HEK293T (cell line): ENCODE measurements around the gene SARM1.
"Not testable (repeated sequence)": the region's sequence is repeated elsewhere in the genome, so short reads cannot be mapped to it uniquely, and the experiment has no call there.

Experiments
- CTCF ChIA-PET: fragments of 350-600 bp; formaldehyde crosslinking; extraction: SDS; loops from one replicate; lab custom pipeline; 2021; ENCODE audit warnings: antibody characterized with exemption, inconsistent platforms; lab: Yijun Ruan, JAX
- POLR2A ChIA-PET: fragments of 350-600 bp; formaldehyde crosslinking; extraction: SDS; loops from one replicate; lab custom pipeline; 2020; ENCODE audit warnings: antibody characterized with exemption, inconsistent platforms; lab: Yijun Ruan, JAX
- DNase-seq: peaks from one replicate; pipeline ENCODE4 v3.0.0; 2012; ENCODE audit warnings: mixed read lengths; ENCODE audit errors: extremely low spot score
- ARNT ChIP-seq: fragments of 450-650 bp; IDR thresholded peaks from 2 replicates; pipeline ENCODE4 v1.6.1; 2017; ENCODE audit warnings: mild to moderate bottlenecking
- BHLHE40 ChIP-seq: fragments of 450-650 bp; IDR thresholded peaks from 2 replicates; pipeline ENCODE4 v1.6.1; 2016; ENCODE audit warnings: mild to moderate bottlenecking, moderate library complexity, borderline replicate concordance
- CTBP1 ChIP-seq: fragments of 450-650 bp; IDR thresholded peaks from 2 replicates; pipeline ENCODE4 v1.6.1; 2016; ENCODE audit warnings: borderline replicate concordance
- ELF4 ChIP-seq: fragments of 450-650 bp; IDR thresholded peaks from 2 replicates; pipeline ENCODE4 v1.6.1; 2017; ENCODE audit warnings: antibody characterized with exemption
- FOXA1 ChIP-seq: fragments of 450-650 bp; IDR thresholded peaks from 2 replicates; pipeline ENCODE4 v1.6.1; 2016; ENCODE audit warnings: mild to moderate bottlenecking
- FOXK2 ChIP-seq: fragments of 450-650 bp; IDR thresholded peaks from 2 replicates; pipeline ENCODE4 v1.6.1; 2016; ENCODE audit warnings: mild to moderate bottlenecking
- FOXM1 ChIP-seq: fragments of 450-650 bp; IDR thresholded peaks from 2 replicates; pipeline ENCODE4 v1.6.1; 2017; ENCODE audit warnings: mild to moderate bottlenecking, borderline replicate concordance
- HDGF ChIP-seq: fragments of 450-650 bp; IDR thresholded peaks from 2 replicates; pipeline ENCODE4 v1.6.1; 2017; ENCODE audit warnings: antibody characterized with exemption, borderline replicate concordance
- L3MBTL2 ChIP-seq: fragments of 450-650 bp; conservative IDR thresholded peaks from 2 replicates; pipeline ENCODE4 v1.6.1; 2016; ENCODE audit warnings: mild to moderate bottlenecking
- LEF1 ChIP-seq: fragments of 450-650 bp; IDR thresholded peaks from 2 replicates; pipeline ENCODE4 v1.6.1; 2017; ENCODE audit warnings: mild to moderate bottlenecking, borderline replicate concordance
- SP1 ChIP-seq: fragments of 450-650 bp; IDR thresholded peaks from 2 replicates; pipeline ENCODE4 v1.6.1; 2017
- SUZ12 ChIP-seq: fragments of 450-650 bp; IDR thresholded peaks from 2 replicates; pipeline ENCODE4 v1.6.1; 2016; ENCODE audit warnings: mild to moderate bottlenecking
- TARDBP ChIP-seq: fragments of 450-650 bp; IDR thresholded peaks from 2 replicates; pipeline ENCODE4 v1.6.1; 2016
- ZNF384 ChIP-seq: fragments of 450-650 bp; IDR thresholded peaks from 2 replicates; pipeline ENCODE4 v1.6.1; 2016
- TF ChIP-seq, protein P1 (sequence below): fragments of 450-650 bp; IDR thresholded peaks from 2 replicates; pipeline ENCODE4 v1.6.1; 2016

Gene SARM1

DNA sequence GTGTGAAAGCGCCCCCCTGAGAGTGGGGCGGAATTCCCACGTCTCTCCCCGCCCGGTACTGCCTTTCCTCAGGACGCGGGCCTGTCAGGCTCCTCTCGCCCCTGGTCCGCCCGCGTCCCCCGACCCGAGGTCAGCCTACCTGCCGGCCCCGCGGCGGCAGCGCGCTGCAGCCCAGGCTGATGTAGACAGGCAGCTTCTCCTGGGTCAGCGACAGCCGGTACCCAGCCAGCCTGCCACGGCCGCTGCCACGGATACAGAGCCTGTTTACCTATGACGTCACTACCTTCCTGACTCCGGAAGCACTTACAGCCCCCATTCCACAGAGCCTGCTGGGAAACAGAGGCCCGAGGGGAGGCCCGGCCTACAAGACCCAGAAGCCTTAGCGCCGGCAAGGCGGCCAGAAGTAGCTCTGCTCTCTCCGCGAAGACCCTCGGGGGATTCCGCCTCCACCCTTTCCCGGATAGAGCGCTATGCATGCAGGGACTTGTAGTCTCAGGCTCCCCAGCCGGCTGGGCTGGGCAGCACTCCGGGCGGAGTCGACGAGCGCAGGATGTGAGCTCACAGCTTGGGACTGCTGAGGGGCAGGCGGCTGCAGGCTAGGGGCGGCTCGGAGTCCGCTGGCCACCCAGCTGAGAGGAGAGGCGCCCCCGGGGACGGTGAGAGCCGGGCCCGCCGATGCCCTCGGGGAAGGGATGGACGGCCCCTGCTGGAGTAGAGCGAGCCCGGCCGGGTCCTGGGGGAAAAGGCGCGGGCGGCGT is 36.1 kb upstream of the SARM1 start, which contains the start of the genes IFT20 and TNFAIP1:
Gene IFT20 (minus strand): TSS at position 272 of the 758 bp plus-strand sequence. CDS start 3,487 bp downstream, outside the sequence.
Gene TNFAIP1 (plus strand): TSS at position 561 of the 758 bp plus-strand sequence. CDS start 3,761 bp downstream, outside the sequence.
- TF ChIP-seq FOXK2 = peak; percentile 96
- TF ChIP-seq TARDBP = peak; percentile 47; the same call in 1 of the 2 replicates
- TF ChIP-seq, protein P1, sequence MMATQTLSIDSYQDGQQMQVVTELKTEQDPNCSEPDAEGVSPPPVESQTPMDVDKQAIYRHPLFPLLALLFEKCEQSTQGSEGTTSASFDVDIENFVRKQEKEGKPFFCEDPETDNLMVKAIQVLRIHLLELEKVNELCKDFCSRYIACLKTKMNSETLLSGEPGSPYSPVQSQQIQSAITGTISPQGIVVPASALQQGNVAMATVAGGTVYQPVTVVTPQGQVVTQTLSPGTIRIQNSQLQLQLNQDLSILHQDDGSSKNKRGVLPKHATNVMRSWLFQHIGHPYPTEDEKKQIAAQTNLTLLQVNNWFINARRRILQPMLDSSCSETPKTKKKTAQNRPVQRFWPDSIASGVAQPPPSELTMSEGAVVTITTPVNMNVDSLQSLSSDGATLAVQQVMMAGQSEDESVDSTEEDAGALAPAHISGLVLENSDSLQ = 0 out of 2 replicates have a peak, but pooled peaks have one; percentile 2
- no peak for TF ChIP-seq SP1
- TF ChIP-seq ELF4 = peak; percentile 82
- peak; percentile 88 for DNase-seq
- CTCF ChIA-PET = interaction anchor here (0.8 to 1.9 kb wide), 6 partner anchors 10 to 87 kb away, joined by 3 to 10 read pairs (median 4); no protein-coding TSS in a partner anchor
- POLR2A ChIA-PET = interaction anchor here (0.6 to 3.1 kb wide), 36 partner anchors 9 to 617 kb away, joined by 3 to 59 read pairs (median 4); partner anchors contain the start of genes PIGS, POLDIP2, SARM1 and SEBOX

DNA sequence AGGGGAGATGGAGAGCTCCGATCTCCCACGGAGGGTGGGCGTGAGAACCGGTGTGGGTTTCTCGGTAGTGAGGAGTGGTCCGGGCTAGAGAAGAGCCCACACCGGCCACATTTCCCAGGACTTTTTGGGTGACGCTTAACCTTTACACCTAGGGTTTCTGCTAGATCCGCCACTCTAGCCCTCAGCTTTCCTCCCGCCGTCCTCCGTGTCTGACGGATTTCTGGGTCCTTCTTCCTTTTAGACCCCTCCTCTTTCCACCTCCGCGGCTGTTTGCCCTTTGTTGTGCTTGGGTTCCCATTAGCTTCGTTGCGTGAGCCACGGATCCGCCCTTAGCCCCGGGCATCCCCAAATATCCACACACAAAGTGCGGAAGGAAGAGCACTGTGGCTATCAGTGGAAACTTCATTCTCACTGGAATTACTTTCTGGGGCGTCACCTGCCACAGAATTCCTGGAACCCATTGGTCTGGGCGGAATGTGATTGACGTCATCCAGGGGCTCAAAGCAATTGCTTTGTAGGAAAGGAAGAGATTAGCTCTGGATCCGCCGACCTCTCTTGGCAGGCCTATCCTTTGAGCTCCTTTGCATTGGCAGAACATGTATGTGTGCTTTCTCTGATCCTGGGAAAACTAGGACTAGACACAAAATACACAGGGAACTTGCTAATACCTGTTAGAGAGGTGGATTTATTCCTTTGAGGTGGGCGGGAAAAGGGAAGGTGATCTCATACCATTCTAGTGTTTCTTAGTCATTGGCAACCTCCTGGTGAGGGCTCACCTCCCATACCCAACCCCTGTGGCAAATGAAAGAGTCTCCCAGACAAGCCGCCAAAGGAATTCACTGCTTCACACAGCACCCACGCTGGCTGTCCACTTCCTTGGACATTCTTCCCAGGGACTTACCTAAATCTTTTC is 35.3 kb upstream of the SARM1 start:
- peak; percentile 28 for DNase-seq
- no peak for TF ChIP-seq ZNF384
- TF ChIP-seq, protein P1 = peak; percentile 57
- TF ChIP-seq FOXA1 = no peak
- CTCF ChIA-PET = interaction anchor here (0.8 to 1.9 kb wide), 6 partner anchors 10 to 87 kb away, joined by 3 to 10 read pairs (median 4); no protein-coding TSS in a partner anchor
- POLR2A ChIA-PET = interaction anchor here (0.6 to 3.1 kb wide), 34 partner anchors 8 to 1124 kb away, joined by 3 to 59 read pairs (median 4); partner anchors contain the start of genes PIGS, POLDIP2, SARM1 and SEBOX

DNA sequence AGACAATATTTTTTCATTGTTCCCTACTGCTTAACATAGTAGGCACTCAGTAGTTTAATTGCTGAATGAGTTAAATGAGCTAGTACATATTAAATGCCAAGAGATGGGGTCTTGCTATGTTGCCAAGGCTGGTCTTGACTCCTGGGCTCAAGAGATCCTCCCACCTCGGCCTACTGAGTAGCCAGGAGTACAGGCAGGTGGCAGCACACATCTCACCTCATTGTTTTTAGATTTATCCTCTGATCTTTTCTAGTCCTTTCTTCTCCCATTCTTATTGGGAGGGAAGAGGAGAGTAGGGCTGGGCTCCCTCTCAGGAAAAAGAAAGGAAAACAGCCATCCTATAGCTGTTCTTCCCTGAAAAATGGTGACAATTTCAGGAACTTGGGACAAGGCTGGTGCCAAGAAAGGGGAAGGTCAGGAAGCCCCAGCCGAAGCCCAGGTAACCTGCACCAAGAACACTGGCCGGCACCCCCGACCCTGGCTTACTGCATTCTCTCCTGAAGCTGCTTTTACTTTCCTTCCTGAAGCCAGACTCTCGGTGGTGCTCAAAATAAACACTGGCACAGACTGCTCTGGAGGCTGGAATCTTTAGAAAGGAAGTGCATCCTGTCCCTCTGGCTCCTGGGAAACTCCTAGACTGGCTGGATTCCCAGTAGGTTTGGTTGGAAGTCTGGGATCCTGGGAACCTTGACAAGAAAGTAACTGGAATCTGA is 33.3 kb upstream of the SARM1 start:
- TF ChIP-seq ARNT = no peak
- no peak for TF ChIP-seq BHLHE40
- no peak for TF ChIP-seq FOXM1
- TF ChIP-seq ELF4 = no peak
- no peak for TF ChIP-seq L3MBTL2
- no peak for TF ChIP-seq SUZ12
- CTCF ChIA-PET = interaction anchor here (0.6 kb wide), 1 partner anchor 130 kb away, joined by 4 read pairs; no protein-coding TSS in a partner anchor
- POLR2A ChIA-PET = interaction anchor here (0.8 kb wide), 1 partner anchor 108 kb away, joined by 3 read pairs; no protein-coding TSS in a partner anchor
- no peak for DNase-seq

DNA sequence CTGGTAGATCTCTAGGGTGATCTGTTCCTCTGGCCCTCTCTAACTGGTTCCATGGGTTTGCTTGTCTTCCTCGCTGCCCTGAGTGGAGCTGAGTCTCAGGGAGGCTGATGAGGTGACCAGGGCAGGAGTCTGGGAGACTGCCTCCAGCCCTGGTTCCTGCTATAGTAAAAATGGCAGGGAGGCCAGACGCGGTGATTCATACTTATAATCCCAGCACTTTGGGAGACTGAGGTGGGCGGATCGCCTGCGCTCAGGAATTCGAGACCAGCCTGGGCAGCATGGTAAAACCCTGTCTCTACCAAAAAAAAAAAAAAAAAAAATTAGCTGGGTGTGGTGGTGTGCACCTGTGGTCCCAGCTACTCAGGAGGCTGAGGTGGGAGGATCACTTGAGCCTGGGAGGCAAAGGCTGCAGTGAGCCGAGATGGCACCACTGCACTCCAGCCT is 32.7 kb upstream of the SARM1 start:
- not testable (repeated sequence) for DNase-seq
- CTCF ChIA-PET = interaction anchor here (0.6 kb wide), 1 partner anchor 130 kb away, joined by 4 read pairs; no protein-coding TSS in a partner anchor
- POLR2A ChIA-PET = interaction anchor here (1.0 kb wide), 1 partner anchor 9 kb away, joined by 4 read pairs; no protein-coding TSS in a partner anchor

DNA sequence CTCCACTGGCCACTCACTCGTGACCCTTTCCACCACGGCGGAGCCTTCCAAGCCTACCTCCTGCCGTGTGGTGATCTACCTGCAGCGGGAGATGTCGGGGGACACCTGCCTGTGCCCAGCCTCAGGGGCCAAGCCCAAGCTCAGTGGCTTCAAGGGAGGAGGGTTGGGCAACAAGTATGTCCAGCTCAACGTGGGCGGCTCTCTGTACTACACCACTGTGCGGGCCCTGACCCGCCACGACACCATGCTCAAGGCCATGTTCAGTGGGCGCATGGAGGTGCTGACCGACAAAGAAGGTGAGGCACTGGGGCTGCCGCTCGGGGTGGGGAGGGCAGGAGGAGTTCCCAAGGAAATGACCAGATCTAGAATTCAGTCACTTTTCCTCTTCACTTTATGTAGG is 32.1 kb upstream of the SARM1 start:
- ChIA-PET POLR2A (interaction anchor here (1.0 kb wide), 1 partner anchor 8 kb away, joined by 4 read pairs; no protein-coding TSS in a partner anchor), CTCF (no interaction called here)
- no peak for DNase-seq
- TF ChIP-seq CTBP1 (no peak), TARDBP (no peak), HDGF (no peak), ELF4 (no peak), ZNF384 (no peak), FOXM1 (no peak), FOXA1 (no peak), SUZ12 (no peak), L3MBTL2 (no peak), BHLHE40 (no peak), LEF1 (no peak), SP1 (no peak)
- TF ChIP-seq, protein P1 = no peak

DNA sequence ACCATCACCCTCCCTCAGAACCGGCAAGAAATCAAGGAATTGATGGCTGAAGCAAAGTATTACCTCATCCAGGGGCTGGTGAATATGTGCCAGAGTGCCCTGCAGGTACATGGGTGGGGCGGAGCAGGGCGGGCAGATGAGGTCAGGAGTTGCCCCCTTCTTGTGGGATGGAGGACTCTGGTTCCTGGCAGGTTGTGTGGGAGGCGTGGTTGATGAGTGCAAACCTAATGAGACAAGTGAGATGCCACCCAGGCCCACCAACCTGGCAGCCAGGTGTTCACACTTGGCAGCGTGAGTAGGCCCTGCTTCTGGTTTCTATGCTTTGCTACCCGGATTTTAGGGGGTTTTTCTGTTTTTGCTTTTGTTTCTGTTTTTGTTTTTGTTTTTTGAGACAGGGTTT is 31.1 kb upstream of the SARM1 start:
- TF ChIP-seq FOXK2 = no peak
- CTCF ChIA-PET = no interaction called here
- no peak for DNase-seq
- POLR2A ChIA-PET = no interaction called here
